ENCODE measurements around the gene LRRC8C.

GRCh38 chr1:89603651-89604413 lies 29.1 kb upstream of the LRRC8C start:
- TF ChIP-seq POLR2AphosphoS5 (IDR thresholded peaks at IDR 0.05) = no peak
- TF ChIP-seq CTCF (IDR thresholded peaks at IDR 0.05) = no peak
- TF ChIP-seq EP300 (IDR thresholded peaks at IDR 0.05) = no peak

Data from sigmoid colon (tissue), 4 donors.